AG08395 (cell line): ENCODE measurements around the gene ULK3.
"Not testable (repeated sequence)": the region's sequence is repeated elsewhere in the genome, so short reads cannot be mapped to it uniquely, and the experiment has no call there.

Source experiments
- DNase-seq: peaks from one replicate; pipeline ENCODE4 v3.0.0; 2012; ENCODE audit warnings: mixed read lengths, low spot score

Gene ULK3, protein sequence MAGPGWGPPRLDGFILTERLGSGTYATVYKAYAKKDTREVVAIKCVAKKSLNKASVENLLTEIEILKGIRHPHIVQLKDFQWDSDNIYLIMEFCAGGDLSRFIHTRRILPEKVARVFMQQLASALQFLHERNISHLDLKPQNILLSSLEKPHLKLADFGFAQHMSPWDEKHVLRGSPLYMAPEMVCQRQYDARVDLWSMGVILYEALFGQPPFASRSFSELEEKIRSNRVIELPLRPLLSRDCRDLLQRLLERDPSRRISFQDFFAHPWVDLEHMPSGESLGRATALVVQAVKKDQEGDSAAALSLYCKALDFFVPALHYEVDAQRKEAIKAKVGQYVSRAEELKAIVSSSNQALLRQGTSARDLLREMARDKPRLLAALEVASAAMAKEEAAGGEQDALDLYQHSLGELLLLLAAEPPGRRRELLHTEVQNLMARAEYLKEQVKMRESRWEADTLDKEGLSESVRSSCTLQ

DNA sequence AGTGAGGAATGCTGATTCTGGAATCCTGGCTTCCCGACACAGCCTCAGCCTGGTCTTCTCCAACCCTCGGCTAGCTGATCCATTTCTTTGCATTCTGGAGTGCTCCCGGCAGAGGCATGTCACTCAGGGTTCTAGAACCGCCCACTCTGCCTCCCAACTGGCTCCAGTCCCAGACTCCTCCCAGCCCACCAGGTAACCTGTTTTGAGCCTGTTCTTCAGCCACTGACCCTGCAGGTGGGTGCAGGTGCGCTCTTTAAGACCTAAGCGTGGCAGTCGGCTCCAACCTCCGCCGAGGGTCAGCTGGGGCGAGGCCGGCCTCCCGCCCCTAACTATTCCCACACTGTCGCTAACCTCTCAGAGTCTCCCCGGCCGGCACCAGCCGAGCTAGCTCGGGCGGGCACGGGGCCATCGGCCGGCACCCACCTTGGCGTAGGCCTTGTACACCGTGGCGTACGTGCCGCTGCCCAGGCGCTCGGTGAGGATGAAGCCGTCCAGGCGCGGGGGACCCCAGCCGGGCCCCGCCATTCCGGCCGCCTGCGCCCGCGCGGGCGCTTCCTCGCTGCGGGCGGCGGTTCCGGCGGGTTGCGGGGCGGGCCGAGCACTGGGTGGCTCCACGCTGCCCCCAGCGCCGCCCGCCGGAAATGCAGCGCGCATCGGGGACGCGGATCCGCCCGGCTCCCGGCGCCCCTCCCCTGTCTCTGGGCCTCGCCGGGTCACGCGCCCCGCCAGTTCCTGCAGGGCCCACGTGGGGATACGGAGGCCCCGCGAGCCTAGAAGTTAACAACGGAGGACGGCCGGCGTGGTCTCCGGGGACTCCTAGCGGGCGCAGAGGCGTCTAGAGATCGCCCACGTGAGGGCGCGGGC is at the start of gene ULK3:
TSS of gene ULK3 (minus strand) at position 576 of the 864 bp plus-strand sequence. CDS start at position 525, 51 bp downstream.
- peak; percentile 97 for DNase-seq

DNA sequence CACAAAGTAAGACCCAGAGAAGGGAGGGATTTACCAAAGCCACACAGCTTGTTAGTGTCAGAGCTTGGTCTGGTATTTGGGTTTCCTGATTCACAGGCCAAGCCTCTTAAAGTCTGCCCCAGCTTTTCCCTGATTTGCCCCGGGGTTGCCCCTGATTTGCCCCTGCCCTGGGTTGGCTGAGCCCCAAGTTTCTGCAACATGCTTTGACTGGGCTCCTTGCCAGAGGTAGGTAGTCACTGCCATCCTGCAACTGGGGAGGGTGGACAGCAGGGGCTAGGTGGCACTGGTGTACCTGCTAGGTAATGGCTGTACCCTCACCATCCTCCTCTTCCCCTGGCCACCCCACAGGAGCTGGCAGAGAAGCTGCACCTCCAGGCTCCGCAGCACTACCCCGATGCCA is 49.4 kb upstream of the ULK3 start:
- DNase-seq = no peak

DNA sequence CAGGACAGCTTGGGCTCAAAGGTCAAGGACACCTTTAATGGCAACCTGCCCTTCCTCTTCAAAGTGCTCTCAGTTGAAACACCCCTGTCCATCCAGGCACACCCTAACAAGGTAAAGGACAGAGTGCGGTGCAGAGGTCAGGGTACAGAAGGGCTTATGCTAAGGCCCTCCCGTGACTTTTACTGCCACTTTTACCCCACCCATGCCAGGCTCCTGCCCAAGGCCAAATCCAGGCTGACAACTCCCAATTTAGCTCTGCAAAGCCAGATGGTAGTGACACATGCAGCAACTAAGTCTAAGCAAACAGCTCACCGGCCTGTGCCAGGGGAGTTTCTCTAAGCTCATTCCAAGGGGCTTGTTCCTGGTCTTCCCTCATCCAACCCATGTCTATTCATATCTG is 48.5 kb upstream of the ULK3 start:
- no peak for DNase-seq

DNA sequence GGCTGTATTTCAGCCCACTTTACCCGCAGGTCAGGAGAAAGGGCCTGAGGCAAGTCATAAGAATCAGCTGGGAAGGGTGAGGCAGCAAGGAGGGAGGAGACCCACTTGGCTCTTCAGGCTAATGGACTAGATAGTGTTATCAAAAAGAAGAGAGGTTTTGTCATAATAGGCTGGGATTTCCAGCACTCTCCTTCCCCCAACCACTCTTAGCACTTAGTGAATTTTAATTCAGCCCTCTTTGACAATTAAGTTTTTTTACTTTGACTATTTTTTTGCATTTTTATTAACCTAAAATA is 47.7 kb upstream of the ULK3 start:
- no peak for DNase-seq

DNA sequence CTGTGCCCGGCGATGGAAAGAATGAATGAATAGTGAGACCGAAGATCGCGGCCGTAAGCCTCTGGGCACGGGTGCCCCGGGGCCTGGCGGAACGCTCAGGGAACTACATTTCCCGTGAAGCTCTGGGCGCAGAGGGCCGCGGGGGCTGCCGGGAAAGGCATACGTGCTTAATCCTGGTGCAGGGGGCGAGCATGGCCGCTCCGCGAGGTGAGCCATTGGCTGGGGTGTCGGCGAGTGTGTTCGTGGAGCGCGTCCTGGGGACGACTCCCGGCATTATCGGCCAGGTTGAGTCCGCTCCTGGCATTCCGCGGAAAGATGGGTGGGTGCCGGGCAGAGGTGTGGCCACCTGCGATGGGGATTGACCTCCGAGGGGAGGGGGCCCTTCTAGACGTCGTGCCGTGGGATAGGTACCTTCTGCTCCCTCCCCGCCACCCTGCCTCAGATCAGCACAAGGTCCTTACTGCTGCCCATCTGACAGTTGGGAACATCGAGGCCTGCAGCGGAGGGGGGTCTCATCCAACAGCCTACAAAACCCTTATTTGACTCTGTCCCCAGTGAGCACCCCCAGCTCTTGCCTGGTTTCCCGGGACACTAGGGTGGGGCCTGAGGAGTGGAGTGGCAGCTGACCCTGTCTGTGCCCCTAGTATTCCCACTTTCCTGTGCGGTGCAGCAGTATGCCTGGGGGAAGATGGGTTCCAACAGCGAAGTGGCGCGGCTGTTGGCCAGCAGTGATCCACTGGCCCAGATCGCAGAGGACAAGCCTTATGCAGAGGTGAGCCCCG is 47.1 kb upstream of the ULK3 start, which contains the start of gene MPI:
TSS of gene MPI (plus strand) at position 160 of the 782 bp plus-strand sequence. CDS start at position 192, 32 bp downstream.
- DNase-seq = peak; percentile 95

DNA sequence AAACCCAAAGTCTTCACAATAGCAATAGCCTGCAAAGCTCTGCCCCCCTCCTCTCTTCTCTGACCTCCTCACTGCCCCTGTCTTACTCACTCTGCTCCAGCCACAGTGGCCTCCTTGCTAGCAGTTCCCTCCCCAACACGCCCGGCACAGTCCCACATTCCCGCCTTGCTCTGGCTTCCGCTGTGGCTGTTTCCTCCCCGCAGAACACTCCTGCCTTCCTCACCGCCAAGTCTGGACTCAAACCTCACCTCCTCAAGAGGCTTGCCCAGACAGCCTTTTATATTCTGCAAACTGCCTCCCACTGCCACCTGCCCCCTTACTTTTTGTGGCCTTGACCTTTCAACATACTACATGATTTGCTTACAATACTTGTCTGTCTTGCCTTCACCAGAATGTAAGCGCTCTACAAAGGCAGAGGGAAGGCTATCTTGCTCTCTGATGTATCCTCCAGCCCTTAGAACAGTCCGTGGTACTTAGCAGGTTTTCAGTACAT is 46.5 kb upstream of the ULK3 start:
- DNase-seq = peak; percentile 52

DNA sequence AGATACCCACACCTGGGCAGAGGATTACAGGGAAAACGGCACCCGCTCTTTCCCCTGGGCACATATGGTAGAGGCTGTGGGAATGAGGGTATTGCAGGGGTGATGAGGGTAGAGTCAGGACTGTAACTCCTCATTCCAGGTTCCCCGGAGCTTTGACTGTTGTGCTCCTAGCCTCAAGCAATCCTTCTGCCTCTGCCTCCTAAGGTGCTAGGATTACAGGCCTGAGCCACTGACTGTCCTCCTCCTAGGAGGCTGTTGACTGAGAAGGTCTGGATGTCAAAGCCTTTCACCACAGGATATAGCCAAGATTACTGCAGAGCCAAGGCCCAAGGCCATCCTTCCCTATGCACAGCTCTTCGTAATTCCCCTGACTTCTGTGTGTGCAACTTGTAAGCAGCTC is 45.8 kb upstream of the ULK3 start:
- DNase-seq = no peak

DNA sequence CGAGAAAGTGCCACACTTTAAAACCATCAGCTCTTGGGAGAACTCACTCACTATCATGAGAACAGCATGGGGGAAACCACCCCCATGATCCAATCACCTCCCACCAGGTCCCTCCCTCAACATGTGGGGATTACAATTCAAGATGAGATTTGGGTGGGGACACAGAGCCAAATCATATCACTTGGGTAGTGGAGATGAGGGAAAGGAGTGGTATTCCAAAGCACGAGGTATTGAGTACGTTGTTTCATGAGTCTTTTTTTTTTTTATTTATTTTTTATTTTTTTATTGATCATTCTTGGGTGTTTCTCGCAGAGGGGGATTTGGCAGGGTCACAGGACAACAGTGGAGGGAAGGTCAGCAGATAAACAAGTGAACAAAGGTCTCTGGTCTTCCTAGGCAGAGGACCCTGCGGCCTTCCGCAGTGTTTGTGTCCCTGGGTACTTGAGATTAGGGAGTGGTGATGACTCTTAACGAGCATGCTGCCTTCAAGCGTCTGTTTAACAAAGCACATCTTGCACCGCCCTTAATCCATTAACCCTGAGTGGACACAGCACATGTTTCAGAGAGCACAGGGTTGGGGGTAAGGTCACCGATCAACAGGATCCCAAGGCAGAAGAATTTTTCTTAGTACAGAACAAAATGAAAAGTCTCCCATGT is 44.7 kb upstream of the ULK3 start:
- DNase-seq = not testable (repeated sequence)

DNA sequence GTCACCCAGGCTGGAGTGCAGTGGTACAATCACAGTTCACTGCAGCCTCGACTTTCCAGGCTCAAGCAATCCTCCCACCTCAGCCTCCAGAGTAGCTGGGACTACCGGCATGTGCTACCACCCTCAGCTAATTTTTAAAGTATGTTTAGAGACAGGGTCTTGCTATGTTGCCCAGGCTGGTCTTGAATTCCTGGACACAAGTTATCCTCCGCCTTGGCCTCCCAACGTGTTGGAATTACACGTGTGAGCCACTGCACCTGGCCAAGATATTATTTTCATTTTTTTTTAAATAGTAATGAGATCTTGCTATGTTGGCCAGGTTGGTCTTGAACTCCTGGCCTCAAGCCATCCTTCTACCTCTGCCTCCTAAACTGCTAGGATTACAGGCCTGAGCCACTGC is 42.5 kb upstream of the ULK3 start:
- DNase-seq = no peak

DNA sequence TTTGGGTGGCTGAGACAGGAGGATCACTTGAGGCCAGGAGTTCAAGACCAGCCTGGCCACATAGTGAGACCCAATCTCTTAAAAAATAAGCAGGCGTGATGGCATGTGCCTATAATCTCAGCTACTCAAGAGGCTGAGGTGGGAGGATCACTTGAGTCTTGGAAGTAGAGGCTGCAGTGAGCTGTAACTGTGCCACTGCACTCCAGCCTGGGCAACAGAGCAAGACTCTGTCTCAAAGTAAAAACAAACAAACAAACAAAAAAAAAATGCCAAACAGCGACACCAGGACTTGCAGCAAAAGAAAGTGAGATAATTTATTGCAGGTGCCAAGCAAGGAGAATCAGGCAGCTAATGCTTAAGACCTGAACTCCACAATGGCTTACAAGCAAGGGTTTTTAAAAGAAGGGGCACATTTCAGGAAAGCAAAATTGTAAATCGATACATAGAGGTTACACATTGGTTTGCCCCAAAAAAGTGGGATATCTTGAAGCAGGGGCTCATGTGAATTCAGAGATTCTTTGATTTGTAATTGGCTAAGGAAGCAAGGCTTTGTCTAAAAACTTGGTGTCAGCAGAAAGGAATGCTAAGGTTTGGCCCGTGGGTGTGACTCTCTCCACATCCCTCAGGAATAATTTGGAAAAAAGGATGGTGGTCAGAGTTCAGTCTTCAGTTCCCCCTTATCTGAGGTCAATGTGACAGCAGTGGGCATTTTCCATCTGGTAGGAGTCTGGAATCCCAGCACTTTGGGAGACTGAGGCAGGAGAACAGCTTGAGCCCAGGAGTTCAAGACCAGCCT is 41.7 kb upstream of the ULK3 start:
- peak; percentile 27 for DNase-seq

DNA sequence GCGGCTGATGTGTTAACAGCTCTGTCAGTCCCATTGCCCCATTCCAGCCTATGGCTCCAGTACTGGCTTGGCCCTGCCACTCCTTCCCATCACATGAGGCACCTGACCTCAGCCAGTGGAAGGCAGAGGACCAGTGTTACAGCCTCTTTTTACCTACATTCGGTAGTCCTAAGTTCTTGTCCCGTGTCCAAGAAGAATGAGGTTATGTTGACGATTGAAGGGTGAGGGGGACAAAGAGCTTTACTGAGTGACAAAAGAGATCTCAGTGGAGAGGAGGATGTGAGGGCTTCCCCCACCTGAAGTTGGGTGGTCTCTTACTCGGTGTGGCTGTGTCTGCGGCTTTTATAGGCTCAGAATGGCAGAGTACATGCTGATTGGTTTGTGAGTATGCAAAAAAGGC is 39.6 kb upstream of the ULK3 start:
- no peak for DNase-seq

DNA sequence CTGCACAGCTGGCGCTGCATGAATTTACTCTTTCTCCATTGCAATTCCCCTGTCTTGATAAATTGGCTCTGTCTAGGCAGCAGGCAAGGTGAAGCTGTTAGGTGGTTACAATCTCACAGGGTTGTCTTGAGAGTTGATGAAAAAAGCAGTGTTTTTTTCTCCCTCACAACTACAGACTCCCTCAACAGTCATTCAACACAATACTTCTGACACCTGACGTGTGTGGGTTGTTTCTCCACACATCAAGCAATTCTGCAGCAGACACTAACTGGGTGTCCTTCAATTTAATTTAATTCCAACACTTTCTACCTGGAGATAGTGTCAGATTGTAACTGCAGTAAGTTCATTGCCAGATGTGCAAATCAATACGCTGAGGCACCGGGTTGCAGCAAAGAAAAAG is 35.3 kb upstream of the ULK3 start:
- no peak for DNase-seq

DNA sequence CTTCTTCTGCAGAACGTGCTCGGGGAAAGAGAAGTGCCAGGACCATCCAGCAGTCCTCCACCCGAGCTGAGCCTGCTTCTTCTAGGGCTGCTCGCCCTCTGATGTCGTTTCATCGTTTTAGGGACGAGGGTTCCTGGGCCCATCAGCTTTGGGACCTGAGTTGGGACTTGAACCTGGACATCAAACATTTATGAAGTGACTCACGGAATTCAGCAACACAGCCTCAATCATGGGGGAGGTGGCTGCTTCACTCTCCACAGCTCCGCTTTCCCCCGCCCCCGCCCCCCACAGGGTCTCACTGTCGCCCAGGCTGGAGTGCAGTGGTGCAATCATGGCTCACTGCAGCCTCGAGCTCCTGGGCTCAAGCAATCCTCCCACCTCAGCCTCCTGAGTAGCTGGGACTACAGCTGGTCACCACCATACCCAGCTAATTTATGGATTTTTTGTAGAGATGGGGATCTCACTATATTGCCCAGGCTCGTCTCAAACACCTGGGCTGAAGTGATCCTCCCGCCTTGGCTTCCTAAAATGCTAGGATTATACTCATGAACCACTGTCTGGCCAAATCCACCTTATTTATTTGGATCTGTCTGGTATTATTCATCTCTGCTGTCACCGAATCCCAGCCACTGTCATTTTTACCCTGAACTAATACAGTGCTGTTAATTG is 30.9 kb upstream of the ULK3 start:
- DNase-seq = peak; percentile 17

DNA sequence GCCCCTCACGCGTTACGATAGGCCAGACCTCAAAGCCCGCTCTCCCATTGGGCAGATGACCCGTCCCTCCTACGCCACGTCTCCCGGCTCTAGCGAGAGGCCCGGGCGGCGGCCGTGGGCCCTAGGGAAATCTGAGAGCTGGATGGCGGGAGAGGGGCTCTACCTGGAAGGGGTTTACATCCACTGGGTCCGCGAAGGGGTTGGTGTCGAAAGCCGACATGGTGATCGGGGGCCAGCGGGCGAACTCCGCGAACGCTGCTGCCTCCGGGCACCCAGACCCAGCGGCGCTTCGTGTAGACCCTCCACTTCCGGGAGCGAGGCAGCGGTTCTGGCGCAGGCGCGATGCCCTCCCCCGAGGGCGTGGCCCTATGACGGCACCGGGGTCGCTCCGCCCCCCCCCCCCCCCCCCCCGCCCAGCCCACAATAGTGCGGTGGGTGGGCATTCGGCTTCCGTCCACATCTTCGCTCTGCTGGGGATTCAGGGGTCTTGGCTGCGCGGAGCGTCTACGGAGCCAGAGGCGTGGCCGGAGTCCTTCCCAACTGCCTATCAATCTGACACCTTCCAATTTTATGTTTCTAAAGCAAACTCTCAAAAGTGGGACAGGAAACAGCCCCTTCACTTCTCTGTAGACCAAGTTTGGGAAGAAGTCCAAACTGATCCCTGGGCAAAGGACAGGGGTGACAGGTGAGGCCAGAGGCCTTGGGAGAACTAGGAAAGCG is 30.2 kb upstream of the ULK3 start, which contains the start of gene SCAMP2:
TSS of gene SCAMP2 (minus strand) at position 330 of the 720 bp plus-strand sequence. CDS start at position 220, 110 bp downstream.
- peak; percentile 98 for DNase-seq

DNA sequence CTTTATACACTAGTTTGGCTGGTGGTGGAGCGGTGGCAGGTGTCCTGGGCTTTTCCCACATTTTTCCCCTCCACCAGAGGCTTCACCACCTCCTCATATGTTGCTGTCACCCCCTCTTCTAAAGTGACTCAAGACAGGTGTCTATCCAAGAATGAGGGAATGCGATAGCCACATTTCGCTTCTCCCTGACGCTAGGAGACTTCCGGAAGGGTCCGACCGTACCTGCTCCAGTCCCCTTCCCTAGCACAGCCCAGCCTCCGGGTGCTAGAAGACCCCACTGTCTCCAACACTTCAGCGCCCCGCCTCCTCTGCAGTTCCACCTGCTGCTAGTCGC is 29.7 kb upstream of the ULK3 start:
- no peak for DNase-seq

DNA sequence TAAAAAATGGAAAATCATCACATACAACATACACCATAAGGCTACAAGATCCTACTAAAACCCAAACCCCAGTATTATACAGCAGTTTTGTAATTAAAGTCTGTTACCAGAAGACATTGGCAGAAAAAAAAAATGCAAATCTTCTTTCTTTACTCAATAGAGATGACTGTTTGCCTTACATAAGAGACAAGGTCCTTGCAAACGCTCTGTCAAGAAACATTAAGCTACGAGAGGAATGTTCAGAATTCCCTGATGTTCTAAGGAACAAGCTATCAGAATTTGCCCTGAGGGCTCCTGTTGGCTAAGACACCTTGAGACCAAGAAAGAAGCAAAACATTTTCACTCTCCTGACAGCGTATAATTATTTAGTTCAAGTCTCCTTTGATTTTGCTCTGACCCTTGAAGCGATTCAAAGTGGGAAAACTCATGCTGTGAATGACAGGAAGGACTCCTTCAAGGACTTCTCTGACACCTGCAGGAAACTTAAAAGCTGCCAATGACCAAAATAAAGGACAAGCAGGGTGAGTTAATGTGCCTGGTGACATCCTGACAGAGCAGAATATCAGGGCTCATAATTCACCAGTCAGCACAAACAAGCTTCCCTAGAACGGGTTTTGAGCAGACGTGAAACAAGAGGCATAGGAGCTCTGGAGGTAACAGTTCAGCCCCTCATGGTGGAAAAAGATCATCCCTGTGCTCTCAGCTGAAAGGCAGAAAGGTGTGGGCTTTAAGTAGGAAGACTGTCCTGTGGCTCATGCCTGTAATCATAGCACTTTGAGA is 27.7 kb upstream of the ULK3 start:
- DNase-seq = no peak

DNA sequence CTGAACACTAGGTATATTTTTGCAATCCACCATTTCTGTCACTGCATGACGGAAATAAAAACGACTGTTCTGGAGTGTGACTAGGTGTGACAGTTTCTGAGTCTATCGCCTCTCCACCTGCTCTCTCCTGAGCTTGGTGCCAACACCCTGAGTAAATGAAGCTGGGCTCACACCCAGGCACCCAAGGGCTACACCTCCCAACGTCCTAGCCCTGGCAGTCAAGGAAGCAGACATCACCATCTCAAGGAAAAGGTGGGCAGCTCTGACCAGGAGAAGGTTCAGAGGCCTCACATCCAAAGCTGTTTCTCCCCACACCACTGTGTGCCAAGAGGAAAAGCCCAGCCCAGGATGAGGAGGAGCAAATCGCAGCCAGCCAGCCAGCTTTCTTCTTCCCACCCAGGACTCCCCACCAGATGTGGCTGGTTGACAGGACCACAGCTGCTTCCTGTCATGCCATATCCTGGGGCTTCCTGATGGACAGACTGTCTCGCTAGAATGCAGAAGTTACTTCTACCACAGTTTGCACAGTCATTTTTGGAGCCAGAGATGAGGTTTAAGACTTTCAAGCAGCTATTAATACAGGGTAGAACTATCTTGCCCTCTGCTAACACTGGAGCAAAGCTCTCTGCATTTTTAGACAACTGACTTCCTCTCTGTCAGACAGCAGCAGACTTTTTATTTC is 26.9 kb upstream of the ULK3 start:
- peak; percentile 50 for DNase-seq

DNA sequence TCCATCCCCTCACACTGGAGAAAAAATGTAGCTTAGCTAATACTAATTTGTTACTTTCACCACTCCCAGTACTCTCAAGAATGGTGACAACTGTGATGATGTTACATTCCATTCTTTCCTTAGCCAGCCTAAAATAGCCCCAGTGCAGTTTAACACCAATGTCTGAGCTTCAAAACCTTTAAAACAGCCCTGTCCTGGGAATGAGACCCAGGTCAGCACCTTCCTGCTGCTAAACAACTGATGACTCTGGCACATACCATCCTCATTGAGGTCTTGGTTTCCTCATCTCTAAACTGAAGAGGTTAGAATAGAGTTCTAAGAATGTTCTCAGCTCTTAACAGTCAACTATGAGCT is 26.4 kb upstream of the ULK3 start:
- DNase-seq = no peak
